ENCODE data around the gene UNC119B. TPM values are rescaled to one million over a fixed set of nuclear protein-coding genes. Genes with fewer than 3 reads are reported as not detected.

UNC119B gene
- total and polyA plus RNA-seq, 2 experiments from 2014 or later: 9.9 to 51.3 TPM

- TF ChIP-seq, protein P1, sequence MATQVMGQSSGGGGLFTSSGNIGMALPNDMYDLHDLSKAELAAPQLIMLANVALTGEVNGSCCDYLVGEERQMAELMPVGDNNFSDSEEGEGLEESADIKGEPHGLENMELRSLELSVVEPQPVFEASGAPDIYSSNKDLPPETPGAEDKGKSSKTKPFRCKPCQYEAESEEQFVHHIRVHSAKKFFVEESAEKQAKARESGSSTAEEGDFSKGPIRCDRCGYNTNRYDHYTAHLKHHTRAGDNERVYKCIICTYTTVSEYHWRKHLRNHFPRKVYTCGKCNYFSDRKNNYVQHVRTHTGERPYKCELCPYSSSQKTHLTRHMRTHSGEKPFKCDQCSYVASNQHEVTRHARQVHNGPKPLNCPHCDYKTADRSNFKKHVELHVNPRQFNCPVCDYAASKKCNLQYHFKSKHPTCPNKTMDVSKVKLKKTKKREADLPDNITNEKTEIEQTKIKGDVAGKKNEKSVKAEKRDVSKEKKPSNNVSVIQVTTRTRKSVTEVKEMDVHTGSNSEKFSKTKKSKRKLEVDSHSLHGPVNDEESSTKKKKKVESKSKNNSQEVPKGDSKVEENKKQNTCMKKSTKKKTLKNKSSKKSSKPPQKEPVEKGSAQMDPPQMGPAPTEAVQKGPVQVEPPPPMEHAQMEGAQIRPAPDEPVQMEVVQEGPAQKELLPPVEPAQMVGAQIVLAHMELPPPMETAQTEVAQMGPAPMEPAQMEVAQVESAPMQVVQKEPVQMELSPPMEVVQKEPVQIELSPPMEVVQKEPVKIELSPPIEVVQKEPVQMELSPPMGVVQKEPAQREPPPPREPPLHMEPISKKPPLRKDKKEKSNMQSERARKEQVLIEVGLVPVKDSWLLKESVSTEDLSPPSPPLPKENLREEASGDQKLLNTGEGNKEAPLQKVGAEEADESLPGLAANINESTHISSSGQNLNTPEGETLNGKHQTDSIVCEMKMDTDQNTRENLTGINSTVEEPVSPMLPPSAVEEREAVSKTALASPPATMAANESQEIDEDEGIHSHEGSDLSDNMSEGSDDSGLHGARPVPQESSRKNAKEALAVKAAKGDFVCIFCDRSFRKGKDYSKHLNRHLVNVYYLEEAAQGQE (IDR thresholded peaks at IDR 0.05; ENCODE audit: unreplicated experiment): no peak
These were observed 28.2 kb downstream of the UNC119B start (continued) for GRCh38 chr12:120738252-120739030.

- peaks cover 1% of the 10 kb centered on the region; the same call in 1 of the 3 replicates for H3K9me3 Mint-ChIP-seq
- Histone ChIP-seq H3K4me2 (no peak overlapping the region), H3K27me3 (ENCODE audit: insufficient read depth) (no peaks in the 10 kb centered on the region), H4K20me1 (replicated peaks; ENCODE audit: insufficient read depth) (no peaks in the 10 kb centered on the region), H3K36me3 (ENCODE audit: insufficient read depth) (no peaks in the 10 kb centered on the region), H3K9me2 (ENCODE audit: insufficient read depth) (no peaks in the 10 kb centered on the region), H3K4me1 (ENCODE audit: insufficient read depth) (no peaks in the 10 kb centered on the region), H2AFZ (no peak overlapping the region), H3F3A (replicated peaks; ENCODE audit: low read depth) (no peaks in the 10 kb centered on the region), H3K79me2 (replicated peaks; ENCODE audit: insufficient read depth) (no peaks in the 10 kb centered on the region), H3K27ac (ENCODE audit: low read depth) (no peak overlapping the region), H3K4me3 (no peak overlapping the region)
- no peak overlapping the region for H3K4me3 Mint-ChIP-seq
- DNase-seq (ENCODE audit: low spot score) (no peak), ATAC-seq (no peak)
- no peak overlapping the region for H3K27ac Mint-ChIP-seq
- H3K4me1 Mint-ChIP-seq: no peaks in the 10 kb centered on the region
- H3K36me3 Mint-ChIP-seq (ENCODE audit: low read depth): peaks cover 1% of the 10 kb centered on the region
- H3K27me3 Mint-ChIP-seq (ENCODE audit: insufficient read depth, low read depth, poor library complexity): peaks cover 4% of the 10 kb centered on the region
- TF ChIP-seq ZNF462 (CRISPR knock-in tag; IDR thresholded peaks at IDR 0.05) (no peak), ETS1 (IDR thresholded peaks at IDR 0.05) (no peak), STAT1 (IDR thresholded peaks at IDR 0.05; ENCODE audit: unreplicated experiment) (no peak), ZNF331 (CRISPR knock-in tag; IDR thresholded peaks at IDR 0.05; ENCODE audit: low read depth) (no peak), JUNB (IDR thresholded peaks at IDR 0.05; ENCODE audit: unreplicated experiment) (no peak), EZH2 (IDR thresholded peaks at IDR 0.05; ENCODE audit: low read depth, unreplicated experiment) (no peak), POLR2AphosphoS5 (IDR thresholded peaks at IDR 0.05; ENCODE audit: low read depth) (no peak)
- TF ChIP-seq, protein P1 (IDR thresholded peaks at IDR 0.05; ENCODE audit: unreplicated experiment): no peak
These were observed 28.9 kb downstream of the UNC119B start for GRCh38 chr12:120739031-120739762.
